Retina (tissue), 1 donor: ENCODE data around the gene POR.
"Not testable (repeated sequence)": the region's sequence is repeated elsewhere in the genome, so short reads cannot be mapped to it uniquely, and the experiment has no call there.

Experiments
- DNase-seq: peaks from one replicate; pipeline ENCODE4 v3.0.0-alpha.2; 2016

The POR gene

GRCh38 chr7:75887669-75888369, 27.1 kb upstream of the POR start:
- no peak for DNase-seq

DNA sequence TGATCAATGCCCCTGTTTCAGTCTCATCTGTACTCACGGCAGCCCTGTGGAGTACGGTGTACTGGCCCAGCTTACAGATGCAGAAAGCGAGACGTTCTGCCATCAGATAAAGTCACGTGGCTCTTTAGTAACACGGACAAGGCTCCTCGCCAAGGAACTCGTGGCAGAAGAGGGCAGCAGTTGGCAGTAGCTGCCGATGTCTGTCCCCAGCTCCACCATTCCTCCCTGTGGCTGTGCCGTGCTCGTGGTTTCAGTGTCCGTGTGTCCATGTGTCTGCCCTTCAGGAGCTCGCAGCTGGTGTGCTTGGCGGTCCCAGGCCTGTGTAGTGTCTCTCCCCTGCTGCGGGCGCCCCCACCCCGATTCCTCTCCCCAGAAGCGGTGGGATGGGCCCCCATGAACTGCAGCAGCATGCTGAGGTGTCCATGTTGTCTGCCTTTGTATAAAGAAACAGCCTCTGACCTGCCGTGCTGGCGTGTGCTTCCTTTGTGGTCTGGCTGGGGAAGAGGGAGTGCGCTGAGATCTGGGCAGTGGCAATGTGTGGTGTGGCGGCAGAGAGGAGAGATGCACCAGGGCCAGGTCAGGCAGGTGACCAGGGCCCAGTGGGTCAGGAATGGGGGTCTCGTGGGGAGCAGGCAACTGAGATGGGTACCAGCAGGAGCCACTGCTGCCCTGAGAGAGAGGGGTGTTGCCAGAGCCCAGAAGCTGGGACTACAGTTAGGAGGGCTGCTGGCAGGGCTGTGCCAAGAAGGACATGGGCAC, 26.3 kb upstream of the POR start:
- no peak for DNase-seq

DNA sequence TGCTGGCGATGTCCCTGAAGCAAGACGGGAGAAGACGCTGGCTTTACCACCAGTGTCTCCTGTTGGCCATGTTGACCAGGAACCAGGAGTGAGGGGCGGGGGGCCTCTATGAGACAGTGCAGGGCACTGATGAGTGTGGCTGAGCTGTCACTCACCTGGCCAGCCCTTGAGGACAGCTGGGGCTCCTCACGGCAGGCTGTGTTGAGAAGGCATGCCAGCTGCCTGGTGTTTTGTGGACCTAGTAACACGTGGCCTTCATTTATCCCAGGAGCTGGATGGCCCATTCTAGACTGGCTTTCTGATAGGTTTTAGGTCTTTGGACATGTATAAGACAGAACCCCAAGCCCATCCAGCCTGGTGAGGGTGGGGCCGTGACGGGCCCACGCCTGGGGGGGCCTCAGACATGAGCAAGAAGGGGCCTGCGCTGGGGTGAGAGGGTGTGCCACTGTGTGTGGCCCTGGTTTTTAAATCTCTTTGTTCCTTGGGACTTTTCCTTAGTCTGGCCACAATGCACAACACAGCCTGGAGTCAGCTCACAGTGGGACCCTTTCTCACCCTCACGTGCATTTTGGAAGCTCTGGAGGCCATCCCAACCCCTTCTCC, 25.6 kb upstream of the POR start:
- no peak for DNase-seq

- peak; percentile 70 for DNase-seq
These were observed 25.1 kb upstream of the POR start for GRCh38 chr7:75889826-75890225.

- DNase-seq = not testable (repeated sequence)
These were observed 23.7 kb upstream of the POR start for GRCh38 chr7:75891237-75891636.

- no peak for DNase-seq
These were observed 23.0 kb upstream of the POR start for GRCh38 chr7:75891815-75892411.

GRCh38 chr7:75892634-75893272, 22.2 kb upstream of the POR start:
- DNase-seq = no peak

GRCh38 chr7:75896803-75897327, 18.1 kb upstream of the POR start:
- no peak for DNase-seq

- no peak for DNase-seq
These were observed 14.2 kb upstream of the POR start for GRCh38 chr7:75900617-75901315.

DNA sequence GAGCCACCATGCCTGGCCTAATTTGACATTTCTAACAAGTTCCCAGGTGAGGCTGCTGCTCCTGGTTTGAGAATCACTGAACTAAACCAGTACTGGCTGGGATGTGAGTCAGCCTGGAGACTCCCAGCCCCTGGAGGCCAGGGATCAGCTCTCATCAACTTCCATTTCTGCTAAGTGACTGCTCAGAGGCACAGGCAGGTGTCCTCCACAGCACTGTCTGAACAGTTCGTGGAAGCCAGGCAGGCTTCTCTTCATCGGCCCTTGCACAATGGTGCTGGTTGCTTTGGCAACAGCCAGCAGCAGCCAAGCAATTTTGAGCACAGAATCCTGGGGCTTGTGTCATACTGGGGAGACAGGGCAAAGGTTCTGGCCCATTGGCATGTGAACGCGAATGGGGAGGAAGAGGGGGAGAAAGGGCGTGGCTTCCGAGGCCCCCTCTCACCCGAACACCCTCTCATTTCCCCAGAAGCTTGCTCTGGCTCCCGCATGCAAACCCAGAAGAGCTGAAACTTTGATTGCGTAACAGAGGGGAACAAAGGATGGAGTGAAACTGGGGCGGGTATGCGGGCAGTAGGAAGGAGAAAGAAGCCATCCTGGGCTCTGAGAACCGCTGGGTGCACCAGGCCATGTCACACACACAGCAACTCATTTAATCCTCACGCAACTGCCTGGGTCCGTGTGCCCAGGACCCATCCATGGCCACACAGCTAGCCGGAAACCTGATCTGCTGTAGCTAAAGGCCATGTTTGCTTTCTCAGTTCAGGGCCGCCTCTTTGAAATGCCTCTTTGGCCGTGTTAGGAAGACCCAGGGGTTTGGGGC, 9.0 kb upstream of the POR start:
- DNase-seq = peak; percentile 82

- no peak for DNase-seq
These were observed 7.8 kb upstream of the POR start for GRCh38 chr7:75906991-75907667.

GRCh38 chr7:75907668-75908039, 7.3 kb upstream of the POR start:
- DNase-seq = not testable (repeated sequence)

- DNase-seq = no peak
These were observed 5.3 kb upstream of the POR start for GRCh38 chr7:75909521-75910132.

DNA sequence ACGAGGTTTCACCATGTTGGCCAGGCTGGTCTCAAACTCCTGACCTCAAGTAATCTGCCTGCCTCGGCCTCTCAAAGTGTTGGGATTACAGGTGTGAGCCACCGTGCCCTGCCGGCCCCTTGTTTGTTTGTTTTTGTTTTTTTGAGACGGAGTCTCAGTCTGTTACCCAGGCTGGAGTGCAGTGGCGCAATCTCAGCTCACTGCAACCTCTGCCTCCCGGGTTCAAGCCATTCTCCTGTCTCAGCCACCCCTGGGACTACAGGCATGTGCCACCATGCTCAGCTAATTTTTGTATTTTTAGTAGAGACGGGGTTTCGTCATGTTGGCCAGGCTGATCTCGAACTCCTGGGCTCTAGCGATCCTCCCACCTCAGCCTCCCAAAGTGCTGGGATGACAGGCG, 3.8 kb upstream of the POR start:
- not testable (repeated sequence) for DNase-seq

DNA sequence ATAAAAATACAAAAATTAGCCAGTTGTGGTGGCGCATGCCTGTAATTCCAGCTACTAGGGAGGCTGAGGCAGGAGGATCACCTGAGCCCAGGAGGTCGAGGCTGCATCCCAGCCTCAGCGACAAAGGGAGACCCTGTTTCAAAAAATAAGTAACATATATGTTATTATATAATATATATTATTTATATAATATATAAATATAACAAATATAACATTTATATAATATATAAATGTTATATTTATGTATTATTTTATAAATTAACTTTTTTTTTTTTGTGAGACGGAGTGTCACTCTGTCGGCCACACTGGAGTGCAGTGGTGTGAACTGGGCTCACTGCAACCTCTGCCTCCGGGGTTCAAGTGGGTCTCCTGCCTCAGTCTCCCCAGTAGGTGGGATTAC, 1.5 kb upstream of the POR start:
- no peak for DNase-seq

GRCh38 chr7:75914169-75914654, 743 bp upstream of the POR start:
- DNase-seq = no peak

- DNase-seq = peak; percentile 47
These were observed 631 bp downstream of the POR start for GRCh38 chr7:75915416-75916156.

GRCh38 chr7:75916259-75916658, 1.3 kb downstream of the POR start:
- DNase-seq = no peak
